ENCODE results near the gene FCRL6. TPM values are rescaled to one million over a fixed set of nuclear protein-coding genes. Genes with fewer than 3 reads are reported as not detected.

Gene FCRL6
- total RNA-seq, 1 donor, result not detected

DNA sequence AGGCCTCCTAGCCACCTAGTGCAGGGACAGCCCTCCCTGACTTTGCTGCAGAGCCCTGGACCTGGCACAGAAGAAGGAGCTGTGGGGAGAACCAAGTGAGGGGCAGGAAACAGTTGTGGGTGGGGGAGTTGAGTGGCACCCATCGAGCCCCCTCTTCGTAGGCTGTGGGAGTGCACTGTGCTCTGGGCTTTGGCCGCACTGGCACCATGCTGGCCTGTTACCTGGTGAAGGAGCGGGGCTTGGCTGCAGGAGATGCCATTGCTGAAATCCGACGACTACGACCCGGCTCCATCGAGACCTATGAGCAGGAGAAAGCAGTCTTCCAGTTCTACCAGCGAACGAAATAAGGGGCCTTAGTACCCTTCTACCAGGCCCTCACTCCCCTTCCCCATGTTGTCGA is 20.2 kb upstream of the FCRL6 start:
- no peak for DNase-seq (ENCODE audit: low read depth)
- TF ChIP-seq, protein P1, sequence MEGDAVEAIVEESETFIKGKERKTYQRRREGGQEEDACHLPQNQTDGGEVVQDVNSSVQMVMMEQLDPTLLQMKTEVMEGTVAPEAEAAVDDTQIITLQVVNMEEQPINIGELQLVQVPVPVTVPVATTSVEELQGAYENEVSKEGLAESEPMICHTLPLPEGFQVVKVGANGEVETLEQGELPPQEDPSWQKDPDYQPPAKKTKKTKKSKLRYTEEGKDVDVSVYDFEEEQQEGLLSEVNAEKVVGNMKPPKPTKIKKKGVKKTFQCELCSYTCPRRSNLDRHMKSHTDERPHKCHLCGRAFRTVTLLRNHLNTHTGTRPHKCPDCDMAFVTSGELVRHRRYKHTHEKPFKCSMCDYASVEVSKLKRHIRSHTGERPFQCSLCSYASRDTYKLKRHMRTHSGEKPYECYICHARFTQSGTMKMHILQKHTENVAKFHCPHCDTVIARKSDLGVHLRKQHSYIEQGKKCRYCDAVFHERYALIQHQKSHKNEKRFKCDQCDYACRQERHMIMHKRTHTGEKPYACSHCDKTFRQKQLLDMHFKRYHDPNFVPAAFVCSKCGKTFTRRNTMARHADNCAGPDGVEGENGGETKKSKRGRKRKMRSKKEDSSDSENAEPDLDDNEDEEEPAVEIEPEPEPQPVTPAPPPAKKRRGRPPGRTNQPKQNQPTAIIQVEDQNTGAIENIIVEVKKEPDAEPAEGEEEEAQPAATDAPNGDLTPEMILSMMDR (IDR thresholded peaks at IDR 0.05; ENCODE audit: insufficient read depth, low read depth, low read length), result no peak
- H3K4me3 ChIP-seq (ENCODE audit: low read depth, low read length), result no peak overlapping the region

DNA sequence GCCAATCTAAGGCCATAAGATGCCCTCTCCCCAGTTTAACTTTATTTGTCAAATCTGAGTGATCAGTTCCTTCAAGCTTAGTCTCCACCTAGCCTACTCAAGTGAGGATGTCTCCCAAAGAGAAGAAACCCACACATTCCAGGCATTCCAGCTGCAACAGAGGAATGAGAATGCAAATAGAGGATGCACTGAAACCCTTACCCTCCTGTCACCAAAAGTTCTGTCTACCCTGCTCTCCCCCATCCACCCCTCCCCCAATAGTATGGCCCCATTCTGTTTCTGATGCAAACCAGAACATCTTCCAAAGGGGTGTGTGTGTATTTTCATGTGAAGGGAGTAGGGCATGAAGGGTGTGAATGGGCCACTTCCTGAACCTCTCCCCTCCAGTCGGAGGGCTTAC is 18.4 kb upstream of the FCRL6 start:
- H3K4me3 ChIP-seq (ENCODE audit: low read depth, low read length), result no peak overlapping the region
- DNase-seq (ENCODE audit: low read depth), result no peak
- TF ChIP-seq, protein P1 (IDR thresholded peaks at IDR 0.05; ENCODE audit: insufficient read depth, low read depth, low read length), result no peak

DNA sequence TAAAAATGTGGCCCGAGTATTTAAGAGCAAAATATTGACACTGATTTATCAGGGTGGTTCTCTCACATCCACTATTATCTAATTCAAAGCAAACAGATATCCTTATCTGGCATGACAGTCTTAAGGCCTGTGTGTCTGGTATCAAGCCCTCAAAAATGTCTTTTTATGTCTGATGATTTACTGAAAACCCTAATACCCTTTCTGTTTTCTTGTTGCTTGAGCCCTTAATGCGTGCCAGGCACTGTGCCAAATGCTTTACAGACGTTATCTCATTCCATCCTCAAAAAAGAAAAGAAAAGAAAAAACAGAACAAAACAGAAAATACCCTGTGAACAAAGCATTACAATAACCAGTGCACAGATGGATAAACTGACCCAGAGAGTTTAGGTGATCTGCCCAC is 15.7 kb upstream of the FCRL6 start:
- peak; percentile 7 for DNase-seq (ENCODE audit: low read depth)
- no peak overlapping the region for H3K4me3 ChIP-seq (ENCODE audit: low read depth, low read length)
- TF ChIP-seq, protein P1 (IDR thresholded peaks at IDR 0.05; ENCODE audit: insufficient read depth, low read depth, low read length), result no peak

DNA sequence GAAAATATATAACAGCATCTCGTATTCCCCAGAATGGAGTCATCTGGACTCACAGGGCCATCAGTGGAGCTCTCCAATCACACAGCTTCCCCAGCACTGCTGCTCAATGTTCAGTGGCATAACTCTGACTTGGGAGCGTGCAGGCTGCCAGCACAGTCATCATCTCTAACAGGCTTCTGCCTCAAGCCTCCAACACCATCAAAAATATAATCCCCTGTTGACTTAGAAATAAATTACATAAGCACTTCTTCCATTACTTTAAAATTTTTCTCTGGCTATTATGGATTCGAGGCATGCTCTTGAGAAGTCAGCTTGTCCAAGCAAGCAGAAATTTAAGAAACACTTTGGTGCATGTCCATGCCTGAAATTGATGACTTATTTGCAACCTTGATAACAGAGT is 15.2 kb upstream of the FCRL6 start:
- H3K4me3 ChIP-seq (ENCODE audit: low read depth, low read length), result no peak overlapping the region
- TF ChIP-seq, protein P1 (IDR thresholded peaks at IDR 0.05; ENCODE audit: insufficient read depth, low read depth, low read length), result no peak
- DNase-seq (ENCODE audit: low read depth), result no peak

DNA sequence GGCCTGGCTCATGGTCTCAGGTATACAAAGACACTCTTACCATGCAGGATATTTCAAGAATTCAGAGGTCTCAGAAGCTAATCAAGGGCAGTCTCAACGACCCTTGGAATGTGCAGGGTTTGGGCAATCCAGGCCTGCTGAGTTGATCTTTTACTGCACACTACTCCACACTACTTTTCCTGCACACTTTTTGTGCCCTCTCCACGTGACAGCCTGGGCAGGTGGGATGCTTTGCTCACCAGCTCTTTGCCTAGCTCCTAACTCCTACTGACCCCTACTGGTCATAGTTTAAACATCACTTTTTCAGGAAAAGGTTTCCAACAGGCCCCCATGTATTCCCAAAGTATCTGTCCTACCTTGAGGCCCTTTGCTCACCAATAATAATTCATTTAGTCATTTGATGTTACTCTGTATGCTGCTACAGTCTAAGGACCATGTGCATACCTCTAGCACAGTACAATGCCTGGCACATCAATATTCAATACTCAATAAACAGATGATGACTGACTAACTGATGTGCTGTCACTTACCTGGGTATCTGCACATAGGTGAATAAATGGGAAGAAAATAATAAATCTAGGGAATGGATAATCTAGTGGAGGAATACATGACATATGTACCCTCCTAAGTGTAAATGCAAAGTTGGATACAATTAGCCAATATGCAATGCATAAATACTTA is 11.8 kb upstream of the FCRL6 start:
- TF ChIP-seq, protein P1 (IDR thresholded peaks at IDR 0.05; ENCODE audit: insufficient read depth, low read depth, low read length), result peak; percentile 60
- peak; percentile 13 for DNase-seq (ENCODE audit: low read depth)
- no peak overlapping the region for H3K4me3 ChIP-seq (ENCODE audit: low read depth, low read length)

DNA sequence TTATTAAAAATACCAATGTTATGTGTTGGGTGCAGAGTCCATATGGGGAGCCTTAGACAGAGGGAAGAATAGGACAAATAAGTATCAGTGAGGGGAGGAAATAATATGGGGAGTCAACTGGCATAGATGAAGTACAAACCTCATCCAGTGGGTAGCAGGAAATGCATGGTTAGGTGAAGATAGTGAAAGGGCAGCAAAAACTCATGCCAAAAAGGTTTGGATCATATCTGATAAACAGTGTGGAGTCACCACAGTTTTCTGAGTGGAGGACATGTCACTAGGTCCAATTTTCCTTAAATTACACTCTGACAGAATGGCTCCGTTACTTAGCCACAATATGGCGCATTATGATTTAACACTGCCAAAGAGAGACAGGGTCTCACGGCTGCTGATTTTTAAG is 11.1 kb upstream of the FCRL6 start:
- H3K4me3 ChIP-seq (ENCODE audit: low read depth, low read length), result no peak overlapping the region
- no peak for DNase-seq (ENCODE audit: low read depth)
- TF ChIP-seq, protein P1 (IDR thresholded peaks at IDR 0.05; ENCODE audit: insufficient read depth, low read depth, low read length), result no peak

DNA sequence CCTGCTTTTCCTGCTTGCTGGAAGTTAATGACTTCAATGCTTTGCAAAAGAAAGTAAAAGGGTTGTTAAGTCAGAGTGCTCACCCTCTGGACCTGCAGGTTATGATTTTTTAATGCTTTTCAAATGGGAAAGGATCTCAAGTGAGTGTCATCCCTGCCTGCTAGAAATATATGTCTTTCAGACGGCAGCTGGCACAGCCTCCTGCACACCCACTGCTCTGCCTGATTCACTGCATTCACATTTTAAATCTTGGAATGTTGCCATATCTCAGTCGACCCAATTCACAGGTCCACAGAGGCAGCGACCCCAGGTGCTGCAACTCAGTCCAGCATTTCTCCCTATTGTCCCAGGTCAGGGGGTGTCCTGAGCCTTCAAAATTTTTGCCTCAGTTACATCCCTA is 10.7 kb upstream of the FCRL6 start:
- TF ChIP-seq, protein P1 (IDR thresholded peaks at IDR 0.05; ENCODE audit: insufficient read depth, low read depth, low read length), result no peak
- no peak overlapping the region for H3K4me3 ChIP-seq (ENCODE audit: low read depth, low read length)
- no peak for DNase-seq (ENCODE audit: low read depth)
